Measurements from ENCODE around the gene FBXL17.
"Not testable (repeated sequence)": the region's sequence is repeated elsewhere in the genome, so short reads cannot be mapped to it uniquely, and the experiment has no call there.

Gene FBXL17

DNA sequence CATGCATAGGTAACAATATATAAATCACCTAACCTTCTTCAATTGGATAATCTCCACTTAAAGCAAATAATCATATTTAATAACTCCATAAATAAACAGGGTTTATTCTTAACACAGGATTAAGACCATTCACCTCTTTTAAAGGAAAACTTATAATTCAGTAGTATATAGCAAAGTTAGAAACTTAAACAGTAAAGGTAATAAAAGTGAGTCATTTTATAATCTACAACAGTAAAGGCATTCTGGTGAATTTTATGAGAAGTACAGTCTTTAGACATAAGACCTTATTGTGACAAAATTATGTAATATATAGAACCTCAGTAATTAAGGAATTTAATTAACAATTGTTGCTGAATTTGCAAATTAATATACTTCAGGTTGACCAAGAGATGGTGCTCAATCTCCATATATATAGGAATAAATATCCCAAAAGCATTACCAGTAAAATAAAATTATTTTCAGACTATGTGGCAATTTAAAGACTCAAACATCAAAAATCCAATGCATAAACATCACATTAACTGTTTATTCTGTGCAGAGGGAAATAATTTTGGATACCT, 84.8 kb downstream of the FBXL17 start:
- DNase-seq, result no peak

DNA sequence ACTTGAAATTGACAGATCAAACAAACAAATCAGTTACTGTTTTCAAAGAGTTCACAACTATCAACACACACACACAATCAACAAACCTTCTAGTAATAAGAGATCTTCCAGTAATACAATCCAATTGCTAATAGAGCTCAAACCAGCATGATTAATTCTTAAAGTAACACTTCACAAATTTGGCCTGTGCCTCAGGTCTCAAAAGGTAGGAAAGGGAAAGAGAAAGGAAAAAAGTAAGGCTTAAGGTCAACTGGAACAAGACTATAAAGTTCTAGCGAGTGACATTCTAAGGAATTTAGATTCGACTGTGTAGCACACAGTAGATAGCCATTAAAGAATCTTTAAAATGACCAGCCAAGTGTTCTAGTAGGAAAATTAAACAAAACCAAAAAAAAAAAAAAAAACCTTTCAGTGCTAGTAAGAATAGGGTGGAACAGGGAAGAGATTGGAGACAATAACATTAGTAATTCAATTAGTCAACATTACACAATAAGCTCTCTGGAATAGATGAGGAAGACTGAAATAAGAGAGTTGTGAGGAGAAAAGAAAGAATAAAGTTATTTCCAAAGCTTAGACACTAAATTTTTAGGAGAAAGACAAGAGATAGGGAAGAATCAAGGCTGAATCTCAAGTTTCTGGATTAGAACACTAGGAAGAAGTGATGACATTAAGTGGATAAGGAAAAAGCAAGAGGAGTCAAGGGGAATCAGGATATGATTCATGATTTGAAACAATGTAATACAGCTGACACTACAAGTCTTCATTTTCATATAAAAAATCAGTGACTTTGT, 86.1 kb downstream of the FBXL17 start:
- no peak for DNase-seq

DNA sequence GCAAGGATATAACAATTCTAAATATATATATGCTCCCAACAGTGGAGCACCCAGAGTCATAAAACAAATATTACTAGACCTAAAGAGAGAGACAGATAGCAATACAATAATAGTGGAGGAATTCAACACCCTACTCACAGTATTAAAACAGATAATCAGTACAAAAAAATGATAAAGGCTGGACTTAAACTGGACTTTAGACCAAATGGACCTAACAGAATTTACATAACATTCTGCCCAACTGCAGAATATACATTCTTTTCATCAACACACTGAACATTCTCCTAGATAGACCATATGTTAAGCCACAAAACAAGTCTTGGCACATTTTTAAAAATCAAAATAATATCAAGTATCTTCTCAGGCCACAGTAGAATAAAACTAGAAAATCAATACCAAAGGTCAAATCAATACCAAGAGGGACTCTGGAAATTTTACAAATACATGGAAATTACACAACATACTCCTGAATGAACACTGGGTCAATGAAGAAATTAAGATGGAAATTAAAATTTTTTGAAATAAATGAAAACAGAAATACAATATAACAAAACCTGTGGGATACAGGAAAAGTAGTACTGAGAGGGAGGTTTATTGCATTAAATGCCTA, 100.8 kb downstream of the FBXL17 start:
- DNase-seq, result no peak

DNA sequence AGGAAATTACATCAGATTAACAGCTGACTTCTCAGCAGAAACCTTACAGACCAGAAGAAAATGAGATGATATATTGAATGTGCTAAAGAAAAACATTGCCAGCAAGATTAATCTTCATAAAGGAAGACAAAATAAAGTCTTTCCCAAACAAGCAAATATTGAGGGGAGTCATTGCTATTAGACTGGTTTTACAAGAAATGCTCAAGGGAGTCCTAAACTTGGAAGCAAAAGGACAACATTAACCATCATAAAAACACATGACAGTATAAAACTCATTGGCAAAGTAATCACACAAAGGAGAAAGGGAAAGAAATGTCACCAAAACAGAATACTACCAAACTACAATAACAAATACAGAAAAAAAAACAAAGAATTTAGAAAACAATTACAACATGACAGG, 101.7 kb downstream of the FBXL17 start:
- no peak for DNase-seq

DNA sequence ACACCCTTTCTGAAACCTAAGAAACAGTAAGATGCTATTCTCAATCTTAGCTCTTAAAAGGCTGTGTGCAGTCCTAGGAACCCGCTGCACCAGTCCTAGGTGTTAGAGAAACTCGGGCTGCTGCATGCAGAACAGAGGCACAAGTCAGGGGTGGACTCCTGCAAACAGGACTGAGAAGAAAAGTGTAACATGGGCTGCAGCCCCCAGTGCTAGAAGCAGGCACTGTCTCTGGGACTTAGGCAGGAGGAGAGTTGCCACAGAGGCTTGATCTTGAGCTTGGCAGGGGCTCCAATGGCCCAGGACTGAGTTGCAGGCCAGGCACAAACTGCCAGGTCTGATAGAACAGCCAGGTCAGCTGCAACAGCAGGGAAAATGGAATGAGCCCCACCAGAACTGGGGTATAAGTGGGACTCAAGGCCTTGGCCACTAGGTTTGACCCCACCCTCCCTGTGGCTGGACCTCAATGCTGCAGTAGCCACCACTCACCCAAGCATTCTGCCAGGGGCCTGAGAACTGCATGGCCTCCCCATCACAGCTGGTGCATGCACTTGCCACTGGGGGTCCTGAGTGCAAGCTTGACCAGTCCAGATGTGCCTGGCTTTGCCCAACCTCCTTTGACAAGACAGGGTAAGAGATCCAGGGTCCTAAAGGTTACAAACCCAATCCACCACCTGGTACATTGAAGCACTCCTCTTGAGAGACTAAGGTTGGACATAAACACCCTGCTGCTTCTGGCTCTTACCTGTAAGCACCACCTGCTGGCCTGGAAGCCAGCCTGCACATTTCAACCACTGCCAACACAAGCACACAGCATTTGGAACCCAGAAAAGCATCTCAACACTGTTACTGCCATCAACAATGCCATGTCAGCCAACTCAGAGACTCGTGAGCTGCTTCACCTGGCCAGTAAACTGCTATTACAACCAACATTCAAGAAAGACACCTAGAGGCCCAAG, 103.3 kb downstream of the FBXL17 start:
- DNase-seq, result no peak

DNA sequence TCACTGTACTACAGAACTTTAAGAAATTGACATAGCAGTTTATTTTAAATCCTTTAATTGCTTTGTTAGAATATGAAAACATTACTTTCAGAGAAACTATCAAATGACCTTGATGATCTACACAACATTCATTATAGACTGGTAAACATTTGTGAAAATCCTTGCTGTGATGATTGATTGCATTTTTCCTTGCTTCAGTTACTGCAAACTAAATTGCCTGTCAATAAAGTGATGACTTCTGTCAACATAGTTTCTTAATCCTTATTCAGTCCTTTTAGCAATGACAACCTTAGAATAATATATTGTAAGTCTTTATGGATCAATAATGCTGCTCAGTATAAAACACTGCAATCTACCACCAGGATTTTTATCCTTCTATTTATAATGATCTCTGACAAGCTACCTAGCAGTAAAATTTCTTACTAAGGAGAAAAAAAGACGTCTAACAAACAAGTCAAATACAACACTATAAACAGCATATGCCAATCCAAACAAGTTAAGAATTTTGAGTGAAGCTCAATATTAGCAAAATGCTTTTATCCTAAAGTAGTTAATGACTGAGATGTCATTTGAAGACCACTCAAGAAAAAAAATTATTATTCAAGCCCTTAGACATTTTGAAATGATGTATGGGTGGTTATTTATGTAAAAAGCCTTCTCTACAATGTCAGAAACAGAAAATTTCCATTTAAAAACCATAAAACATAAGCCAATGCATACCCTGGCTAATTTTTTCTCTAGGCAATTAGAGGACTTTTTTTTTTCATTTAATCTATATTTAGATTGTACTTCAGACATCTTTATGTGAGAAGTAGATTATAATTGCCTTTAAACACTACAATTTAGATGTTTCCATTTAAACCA, 105.5 kb downstream of the FBXL17 start:
- no peak for DNase-seq

DNA sequence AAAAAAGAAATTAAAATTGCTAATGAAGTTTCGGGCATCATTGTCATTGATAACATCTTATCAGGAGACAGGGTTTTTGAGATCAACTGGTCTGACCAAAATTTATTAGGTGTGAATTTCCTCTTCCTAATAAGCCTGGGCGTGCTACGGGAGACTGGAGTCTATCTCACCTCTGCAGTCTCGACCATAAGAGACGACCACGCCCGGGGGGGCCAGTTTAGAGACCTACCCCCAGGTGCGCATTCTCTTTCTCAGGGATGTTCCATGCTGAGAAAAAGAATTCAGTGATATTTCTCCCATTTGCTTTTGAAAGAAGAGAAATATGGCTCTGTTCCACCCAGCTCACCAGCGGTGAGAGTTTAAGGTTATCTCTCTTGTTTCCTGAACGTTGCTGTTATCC, 107.8 kb downstream of the FBXL17 start:
- DNase-seq, result not testable (repeated sequence)

DNA sequence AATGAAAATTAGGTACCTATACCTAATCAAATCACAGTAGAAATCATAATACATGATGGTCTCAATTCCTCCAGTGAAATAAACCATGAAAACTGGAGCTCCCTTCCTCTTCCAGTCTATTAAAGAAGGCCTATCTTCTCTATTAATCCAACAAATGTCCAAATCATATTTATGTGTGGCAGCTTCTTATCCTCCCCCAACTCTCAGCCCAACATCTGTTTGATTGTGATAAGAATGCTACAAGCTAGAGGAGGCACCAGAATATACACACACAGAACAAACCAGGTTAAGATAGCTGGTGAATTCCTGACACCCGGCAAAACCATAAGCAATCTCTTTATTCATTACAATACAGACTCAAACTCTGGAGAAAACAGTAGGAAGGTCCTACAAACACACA, 110.8 kb downstream of the FBXL17 start:
- no peak for DNase-seq

DNA sequence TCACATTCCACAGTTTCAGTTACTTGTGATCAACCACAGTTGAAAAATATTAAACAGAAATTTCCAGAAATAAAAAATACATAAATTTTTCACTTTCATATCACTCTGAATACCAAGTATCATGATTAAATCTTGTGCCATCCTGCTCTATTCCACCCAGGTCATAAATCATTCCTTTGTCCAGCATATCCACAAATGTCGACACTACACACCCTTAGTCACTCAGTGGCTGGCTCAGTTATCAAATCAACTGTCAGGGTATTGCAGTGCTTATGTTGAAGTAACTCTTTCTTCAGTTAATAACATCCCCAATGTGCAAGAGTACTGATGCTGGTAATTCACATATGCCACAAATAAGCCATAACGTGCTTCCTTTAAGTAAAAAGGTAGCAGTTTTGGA, 115.7 kb downstream of the FBXL17 start:
- DNase-seq, result no peak

DNA sequence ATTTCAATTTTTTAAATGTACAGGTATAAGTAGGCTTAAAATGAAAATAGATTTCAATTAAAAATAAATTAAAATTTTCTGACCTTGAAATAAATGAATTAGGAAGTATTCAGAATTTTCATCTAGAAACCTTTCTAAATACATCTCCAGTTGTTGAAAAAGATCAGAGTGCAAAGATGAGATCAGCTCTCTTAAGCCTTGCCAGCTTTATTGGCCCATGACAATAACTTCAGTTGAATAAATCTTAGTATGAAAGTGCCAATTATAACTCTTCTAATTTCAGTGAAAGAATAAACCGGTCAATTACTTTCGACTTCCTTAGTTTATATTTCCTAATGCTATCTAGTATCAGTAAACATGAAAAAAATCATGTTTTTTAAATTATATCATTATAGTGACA, 117.4 kb downstream of the FBXL17 start:
- DNase-seq, result no peak

DNA sequence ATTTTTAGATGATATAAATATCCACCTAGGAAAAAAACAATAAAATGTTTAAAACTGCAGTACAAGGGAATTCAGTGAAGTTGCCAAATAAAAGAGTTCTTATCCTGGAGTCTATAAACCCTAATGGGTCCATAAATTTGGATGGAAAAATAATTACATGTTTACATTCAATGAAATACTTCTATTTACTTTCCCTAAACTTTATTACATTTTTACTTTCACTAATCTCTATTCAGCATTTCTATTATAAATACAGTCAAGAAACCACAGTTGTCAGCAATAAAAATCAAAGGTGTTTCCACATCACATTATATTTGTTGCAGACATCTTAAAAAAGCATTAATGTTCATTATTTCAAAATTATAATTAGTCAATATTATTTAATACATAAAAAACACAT, 118.6 kb downstream of the FBXL17 start:
- DNase-seq, result no peak

DNA sequence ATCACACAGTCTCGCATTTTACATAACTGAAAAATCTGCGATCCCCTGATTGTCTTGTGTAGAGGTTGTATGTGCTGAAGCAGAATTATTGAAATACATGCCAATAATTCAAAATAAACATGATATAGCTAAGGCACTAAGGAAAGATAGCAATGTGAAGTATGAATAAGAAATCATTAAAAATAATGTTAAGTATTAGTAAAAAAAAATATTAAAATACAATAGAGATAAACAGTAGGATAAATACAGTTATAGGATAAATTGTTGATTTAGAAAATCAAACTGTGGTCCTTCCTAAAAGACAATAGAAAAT, 121.1 kb downstream of the FBXL17 start:
- DNase-seq, result no peak

DNA sequence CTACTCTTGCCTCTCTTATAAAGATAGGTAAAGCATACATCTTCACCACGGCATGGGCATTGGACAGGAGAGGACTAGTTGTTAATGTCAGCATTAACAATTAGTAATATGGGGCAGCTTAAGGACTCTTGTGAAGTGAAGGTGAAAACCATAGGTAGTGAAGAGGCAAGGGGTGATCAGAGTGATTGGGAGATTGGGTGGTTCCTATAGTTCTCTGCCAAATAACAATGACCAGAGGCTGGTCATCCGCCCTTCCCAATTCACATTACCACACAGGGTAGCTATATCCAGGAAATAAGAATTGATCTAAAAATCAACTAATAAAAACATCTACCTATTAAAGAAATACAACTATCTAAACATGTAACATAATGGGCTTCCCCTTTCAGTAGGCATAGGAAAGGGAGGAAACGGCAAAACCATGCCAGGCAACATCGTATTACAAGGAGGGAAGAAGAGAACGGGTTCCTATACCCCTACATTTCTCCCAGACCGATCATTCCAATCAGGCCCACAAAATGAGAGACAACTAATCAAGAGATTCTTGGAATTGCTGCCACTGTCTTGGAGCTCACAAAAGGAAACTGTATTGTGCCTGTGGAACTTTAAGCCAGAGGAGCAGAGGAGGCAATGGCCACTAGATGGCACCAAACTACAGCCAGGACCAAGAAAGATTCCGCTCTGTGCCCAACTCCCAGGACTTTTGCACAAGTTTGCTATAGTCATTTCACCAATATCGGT, 121.6 kb downstream of the FBXL17 start:
- DNase-seq, result peak; percentile 44

DNA sequence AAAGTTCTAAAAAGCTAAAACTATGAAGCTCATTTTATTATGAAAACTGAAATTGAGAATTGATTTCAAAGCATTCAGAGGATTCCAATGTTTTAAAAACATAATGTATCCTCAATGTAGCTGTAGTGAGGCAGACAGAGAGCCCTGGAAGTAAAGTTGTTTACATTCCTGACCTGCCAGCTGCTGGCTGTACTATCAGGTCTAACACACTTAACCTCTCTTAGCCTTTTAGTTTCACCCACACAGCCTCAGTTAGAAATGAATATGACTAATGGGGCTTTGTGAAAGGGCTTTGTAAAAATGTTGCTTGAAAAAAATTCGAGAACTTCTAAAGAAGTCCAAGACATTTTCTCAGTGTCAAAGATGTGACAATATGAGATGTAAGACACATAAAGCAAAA, 122.6 kb downstream of the FBXL17 start:
- no peak for DNase-seq

DNA sequence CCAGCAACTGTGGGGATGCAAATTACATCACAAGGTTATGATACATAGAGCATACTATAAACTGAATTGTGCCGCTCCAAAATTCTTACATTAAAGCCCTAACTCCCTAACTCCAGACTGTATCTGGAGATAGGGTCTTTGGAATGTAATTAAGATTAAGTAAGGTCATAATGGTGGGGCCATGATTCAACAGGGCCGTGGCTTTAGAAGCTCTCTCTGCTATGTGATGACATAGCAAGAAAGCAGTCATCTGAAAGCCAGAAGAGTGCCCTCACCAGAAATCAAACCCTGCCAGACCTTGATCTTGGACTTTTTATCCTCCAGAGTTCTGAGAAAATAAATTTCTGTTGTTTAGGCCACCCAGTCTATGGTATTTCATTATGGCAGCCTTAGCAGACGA, 123.9 kb downstream of the FBXL17 start:
- no peak for DNase-seq

DNA sequence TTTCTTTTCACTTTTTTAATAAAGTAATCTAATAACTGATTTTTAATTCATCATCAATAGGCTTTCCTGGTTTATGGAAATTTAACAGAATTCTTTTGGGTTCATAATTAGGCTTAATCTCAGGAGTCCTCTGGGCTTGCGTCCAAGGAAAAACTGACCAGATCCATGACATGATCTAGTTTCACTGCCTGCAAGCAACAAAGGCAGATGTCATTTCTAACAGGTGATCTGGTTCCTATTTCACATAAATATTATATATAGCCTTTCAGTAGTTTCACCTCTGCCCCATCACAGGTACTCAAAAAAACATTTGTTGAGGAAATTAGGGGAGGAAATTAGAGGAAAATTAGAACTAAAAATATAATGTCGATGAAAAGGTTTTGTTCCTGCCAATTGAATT, 126.4 kb downstream of the FBXL17 start:
- DNase-seq, result no peak

DNA sequence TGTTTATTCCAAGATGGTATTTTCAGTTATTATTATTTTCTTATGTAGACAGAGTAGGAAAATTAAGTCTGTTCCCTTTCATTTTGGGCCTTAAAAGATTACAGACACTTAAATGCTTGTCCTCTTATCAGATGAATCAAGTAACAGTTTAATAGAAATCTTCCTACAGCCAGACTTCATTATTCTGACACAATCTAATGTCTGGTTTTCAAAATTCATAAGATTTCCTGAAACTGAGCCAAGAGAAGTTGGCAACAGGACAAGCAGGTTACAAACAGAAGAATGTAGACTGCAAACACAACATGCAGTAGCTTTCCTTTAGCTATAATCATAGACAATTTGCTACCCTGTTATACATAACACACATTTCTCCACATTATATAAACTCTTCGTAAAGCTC, 130.5 kb downstream of the FBXL17 start:
- no peak for DNase-seq

DNA sequence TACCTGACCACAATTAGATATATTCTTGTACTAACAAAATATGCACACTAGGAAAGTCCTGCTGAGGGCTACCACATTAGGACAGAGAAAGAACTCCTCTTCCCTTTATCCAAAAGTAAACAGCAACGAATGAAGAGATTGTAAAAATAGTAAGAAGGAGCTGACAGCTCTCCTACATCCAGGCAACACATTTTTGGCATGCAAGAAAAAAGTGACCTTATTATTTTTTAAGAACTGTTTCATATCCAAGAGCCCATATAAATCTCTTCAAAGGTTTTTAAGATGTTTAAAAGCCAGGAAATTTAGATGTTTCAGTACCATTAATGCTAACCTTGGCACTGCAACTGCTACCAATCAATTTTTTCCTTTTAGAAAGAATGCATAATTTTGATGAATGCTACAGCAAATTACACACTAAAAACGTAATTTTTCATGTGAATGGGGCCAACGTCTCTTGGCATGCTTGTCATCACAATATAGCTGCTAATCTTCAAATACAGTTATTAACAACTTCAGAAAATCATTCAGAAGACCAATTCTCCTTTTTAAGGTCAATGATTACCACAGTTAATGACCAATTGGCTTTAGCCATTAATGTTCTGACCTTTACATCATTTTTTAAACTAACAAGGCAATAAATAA, 132.0 kb downstream of the FBXL17 start:
- no peak for DNase-seq

DNA sequence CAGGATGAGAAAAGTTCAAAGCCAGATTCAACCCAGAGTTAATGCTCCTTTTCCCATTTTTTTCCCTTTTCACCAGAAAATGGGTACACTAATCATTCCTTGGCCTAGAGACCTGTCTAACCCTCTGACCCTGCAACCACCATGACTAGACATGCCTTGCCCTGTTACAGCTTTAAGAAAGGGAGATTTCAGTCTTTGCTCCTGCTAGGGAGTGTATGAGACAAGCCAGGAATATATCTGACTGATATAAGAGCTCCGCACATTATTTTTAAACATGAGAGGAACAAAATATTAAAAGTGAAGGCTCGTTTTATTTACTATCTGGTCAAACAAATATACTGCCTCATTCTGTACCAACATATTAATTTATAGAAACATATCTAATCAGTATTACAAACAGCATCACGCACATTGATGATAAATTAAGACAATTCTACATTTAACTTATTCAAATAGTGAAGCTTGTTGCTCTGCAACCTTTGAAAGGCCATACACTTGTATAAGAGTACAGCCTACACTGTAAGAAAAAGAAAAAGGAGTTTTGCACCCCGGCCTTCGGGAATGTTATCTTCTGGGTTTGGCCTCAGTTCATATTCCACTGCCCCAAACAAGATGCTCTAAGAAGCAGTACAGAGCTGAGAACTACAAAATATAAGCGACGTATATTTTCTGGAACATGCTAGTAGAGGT, 132.7 kb downstream of the FBXL17 start:
- no peak for DNase-seq

All from NCI-H2107 (cell line).